ENCODE measurements around the gene CALM1.

The CALM1 gene

DNA sequence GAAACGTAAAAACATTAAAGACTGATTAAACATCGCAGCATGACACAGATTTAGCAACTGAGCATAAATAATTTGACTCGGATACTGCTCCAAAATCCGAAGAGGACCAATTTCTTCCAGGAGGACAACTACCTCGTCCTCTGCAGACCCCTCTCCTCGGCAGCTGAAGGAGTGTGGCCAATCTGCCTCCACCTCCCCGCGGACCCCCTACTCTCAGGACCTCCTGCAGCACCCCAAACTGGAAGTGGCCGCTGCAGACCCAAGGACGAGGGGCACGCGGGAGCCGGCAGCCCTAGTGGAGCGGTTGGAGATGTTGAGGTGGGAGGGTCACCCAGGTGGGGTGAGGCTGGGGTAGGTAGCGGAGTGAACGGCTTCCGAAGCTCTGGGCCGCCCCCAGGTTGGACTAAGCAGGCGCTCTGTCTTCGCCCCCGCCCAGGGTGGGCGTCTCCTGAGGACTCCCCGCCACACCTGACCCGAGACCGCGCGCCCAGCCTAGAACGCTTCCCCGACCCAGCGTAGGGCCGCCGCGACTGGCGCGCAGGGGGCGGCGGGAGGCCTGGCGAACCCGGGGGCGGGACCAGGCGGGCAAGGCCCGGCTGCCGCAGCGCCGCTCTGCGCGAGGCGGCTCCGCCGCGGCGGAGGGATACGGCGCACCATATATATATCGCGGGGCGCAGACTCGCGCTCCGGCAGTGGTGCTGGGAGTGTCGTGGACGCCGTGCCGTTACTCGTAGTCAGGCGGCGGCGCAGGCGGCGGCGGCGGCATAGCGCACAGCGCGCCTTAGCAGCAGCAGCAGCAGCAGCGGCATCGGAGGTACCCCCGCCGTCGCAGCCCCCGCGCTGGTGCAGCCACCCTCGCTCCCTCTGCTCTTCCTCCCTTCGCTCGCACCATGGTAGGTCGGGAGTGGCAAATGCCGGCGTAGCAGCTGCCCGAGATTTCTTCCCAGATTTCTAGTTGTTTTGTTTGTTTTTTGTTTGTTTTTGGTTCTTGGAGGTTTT lies at the start of gene CALM1:
Gene CALM1, plus strand, starts transcription at position 689 of the 999 bp plus-strand sequence. Its CDS starts 202 bp downstream, at position 891.
- DNase-seq (ENCODE audit: extremely low spot score) = peak; percentile 93
- ChIA-PET CTCF (interaction anchor here (0.8 to 1.5 kb wide), 3 partner anchors 10 to 363 kb away, joined by 3 to 5 read pairs (median 4); no protein-coding TSS in a partner anchor), POLR2A (interaction anchor here (0.6 to 2.6 kb wide), 6 partner anchors 11 to 1104 kb away, joined by 3 to 39 read pairs (median 4); no protein-coding TSS in a partner anchor)
- TF ChIP-seq, protein P1, sequence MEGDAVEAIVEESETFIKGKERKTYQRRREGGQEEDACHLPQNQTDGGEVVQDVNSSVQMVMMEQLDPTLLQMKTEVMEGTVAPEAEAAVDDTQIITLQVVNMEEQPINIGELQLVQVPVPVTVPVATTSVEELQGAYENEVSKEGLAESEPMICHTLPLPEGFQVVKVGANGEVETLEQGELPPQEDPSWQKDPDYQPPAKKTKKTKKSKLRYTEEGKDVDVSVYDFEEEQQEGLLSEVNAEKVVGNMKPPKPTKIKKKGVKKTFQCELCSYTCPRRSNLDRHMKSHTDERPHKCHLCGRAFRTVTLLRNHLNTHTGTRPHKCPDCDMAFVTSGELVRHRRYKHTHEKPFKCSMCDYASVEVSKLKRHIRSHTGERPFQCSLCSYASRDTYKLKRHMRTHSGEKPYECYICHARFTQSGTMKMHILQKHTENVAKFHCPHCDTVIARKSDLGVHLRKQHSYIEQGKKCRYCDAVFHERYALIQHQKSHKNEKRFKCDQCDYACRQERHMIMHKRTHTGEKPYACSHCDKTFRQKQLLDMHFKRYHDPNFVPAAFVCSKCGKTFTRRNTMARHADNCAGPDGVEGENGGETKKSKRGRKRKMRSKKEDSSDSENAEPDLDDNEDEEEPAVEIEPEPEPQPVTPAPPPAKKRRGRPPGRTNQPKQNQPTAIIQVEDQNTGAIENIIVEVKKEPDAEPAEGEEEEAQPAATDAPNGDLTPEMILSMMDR (IDR thresholded peaks at IDR 0.05; ENCODE audit: control extremely low read depth, extremely low read depth, low read depth, missing control alignments) = no peak

DNA sequence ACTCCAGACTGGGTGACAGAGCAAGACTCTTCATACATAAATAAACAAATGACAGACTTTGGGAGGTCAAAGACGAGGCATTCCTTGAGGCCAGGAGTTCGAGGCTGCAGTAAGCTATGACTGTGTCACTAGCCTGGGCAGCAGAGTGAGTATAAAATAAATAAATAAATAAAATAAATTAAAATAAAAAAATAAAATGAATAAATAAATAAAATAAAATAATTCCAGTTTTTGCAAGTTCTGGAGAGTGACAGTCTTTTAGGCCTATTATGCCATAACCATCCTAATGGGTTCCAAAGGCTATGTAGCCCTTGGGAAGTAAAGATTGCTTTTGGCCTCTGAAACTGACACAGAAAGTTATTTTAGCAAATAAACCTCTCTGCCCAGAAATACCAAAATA lies 48.6 kb upstream of the CALM1 start:
- TF ChIP-seq, protein P1 (IDR thresholded peaks at IDR 0.05; ENCODE audit: control extremely low read depth, extremely low read depth, low read depth, missing control alignments) = no peak
- ChIA-PET POLR2A (no interaction called here), CTCF (no interaction called here)
- DNase-seq (ENCODE audit: extremely low spot score) = no peak

DNA sequence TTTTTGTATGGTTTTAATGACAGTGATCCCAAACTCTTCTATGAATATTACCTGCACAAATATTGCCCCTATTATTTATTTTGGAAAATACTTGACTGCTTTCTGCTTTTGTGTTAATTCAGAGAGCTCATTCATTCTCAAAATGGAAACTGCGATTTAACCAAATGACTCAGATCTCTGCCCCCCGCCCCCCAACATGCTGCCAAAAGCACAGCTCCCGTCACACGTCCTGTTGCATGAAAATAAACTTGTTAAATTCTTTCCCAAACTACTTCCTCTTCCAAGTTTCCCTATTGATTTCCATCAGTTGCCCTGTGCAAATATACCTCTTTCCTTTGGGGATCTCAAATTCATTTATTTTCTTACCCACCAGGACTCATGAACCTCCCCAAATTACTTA lies 47.1 kb upstream of the CALM1 start:
- CTCF ChIA-PET = interaction anchor here (0.8 to 1.4 kb wide), 4 partner anchors 9 to 376 kb away, joined by 3 to 4 read pairs (median 3); no protein-coding TSS in a partner anchor
- POLR2A ChIA-PET = interaction anchor here (0.6 kb wide), 1 partner anchor 34 kb away, joined by 4 read pairs; no protein-coding TSS in a partner anchor
- no peak for DNase-seq (ENCODE audit: extremely low spot score)
- TF ChIP-seq, protein P1 (IDR thresholded peaks at IDR 0.05; ENCODE audit: control extremely low read depth, extremely low read depth, low read depth, missing control alignments) = no peak

DNA sequence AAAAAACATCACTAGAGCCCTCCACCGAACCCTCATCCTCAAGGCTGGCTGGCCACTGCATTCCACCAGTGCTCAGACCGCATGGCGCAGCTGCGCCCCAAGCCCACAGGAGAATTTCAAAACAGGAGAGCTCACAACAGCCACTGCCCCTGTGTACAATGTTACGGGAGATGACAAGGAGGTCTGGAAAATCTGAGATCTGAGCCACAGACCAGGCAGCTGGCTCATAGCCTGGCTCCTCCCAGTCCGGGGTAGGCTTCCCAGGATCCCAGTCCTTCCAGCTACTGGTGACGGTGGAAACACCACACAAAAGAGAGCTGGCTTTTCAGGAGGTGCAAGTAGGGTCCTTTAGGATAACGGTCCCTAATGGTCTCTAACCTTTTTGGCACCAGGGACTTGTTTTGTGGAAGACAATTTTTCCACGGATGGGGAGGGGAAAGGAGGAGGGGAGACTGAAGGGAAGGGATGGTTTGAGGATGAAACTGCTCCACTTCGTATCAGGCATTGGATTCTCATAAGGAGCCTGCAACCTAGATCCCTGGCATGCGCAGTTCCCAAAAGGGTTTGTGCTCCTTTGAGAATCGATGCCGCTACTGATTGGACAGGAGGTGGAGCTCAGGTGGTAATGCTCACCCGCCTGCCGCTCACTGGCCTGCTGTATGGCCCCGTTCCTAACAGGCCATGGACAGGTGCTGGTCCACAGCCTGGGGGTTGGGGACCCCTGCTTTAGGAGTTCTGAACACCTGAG lies 42.1 kb upstream of the CALM1 start:
- DNase-seq (ENCODE audit: extremely low spot score) = no peak
- CTCF ChIA-PET = interaction anchor here (0.9 kb wide), 1 partner anchor 29 kb away, joined by 4 read pairs; no protein-coding TSS in a partner anchor
- TF ChIP-seq, protein P1 (IDR thresholded peaks at IDR 0.05; ENCODE audit: control extremely low read depth, extremely low read depth, low read depth, missing control alignments) = no peak
- POLR2A ChIA-PET = no interaction called here

DNA sequence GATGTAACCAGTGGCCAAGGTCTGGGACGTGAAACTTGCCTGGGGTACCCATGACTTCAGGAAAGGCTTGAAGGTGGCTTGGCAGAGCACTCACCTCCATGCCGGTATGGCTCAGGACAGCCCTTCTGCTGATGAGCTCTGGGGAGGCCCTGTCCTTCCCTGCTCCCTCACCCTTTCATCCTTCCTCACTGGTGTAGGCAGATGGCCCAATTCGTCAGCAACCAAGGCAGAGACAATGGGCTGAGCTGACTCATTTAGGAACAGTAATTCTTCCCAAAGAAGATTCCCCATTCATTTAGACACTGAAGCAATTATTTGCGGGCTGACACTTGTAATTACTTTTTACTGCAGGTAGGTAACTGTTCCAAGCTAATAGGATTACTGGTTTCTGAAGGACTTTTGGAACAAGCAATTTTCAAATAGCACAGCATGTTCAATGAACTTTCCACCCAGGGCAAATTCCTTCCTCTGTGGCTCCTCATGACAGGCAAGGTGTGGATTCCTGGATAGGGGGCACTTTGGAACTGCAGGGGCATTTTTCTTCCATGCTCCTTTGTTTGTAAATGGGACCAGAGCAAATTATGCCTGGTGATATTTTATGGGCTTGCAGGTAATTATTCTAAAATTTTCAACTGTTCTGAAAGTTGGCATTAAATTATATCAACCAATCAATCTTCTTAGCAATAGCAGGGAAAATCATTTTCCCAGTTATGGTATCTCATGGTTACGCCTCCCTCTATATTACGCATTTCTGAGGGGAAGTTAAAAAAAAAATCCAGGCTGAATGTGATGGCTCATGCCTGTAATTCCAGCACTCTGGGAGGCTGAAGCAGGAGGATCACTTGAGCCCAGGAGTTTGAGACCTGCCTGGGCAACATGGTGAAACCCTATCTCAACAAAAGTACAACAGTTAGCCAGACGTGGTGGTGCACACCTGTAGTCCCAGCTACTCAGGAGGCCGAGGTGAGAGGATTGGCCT lies 41.0 kb upstream of the CALM1 start:
- TF ChIP-seq, protein P1 (IDR thresholded peaks at IDR 0.05; ENCODE audit: control extremely low read depth, extremely low read depth, low read depth, missing control alignments) = no peak
- DNase-seq (ENCODE audit: extremely low spot score) = no peak
- POLR2A ChIA-PET = no interaction called here
- CTCF ChIA-PET = interaction anchor here (0.8 kb wide), 1 partner anchor 10 kb away, joined by 3 read pairs; no protein-coding TSS in a partner anchor

Data from GM10248 (cell line).